HepG2 (cell line): ENCODE measurements around the gene CYTH1. TPM values are rescaled to one million over a fixed set of nuclear protein-coding genes. Genes with fewer than 3 reads are reported as not detected.

Source experiments
- ELF3 ChIP-seq: IDR thresholded peaks from 2 replicates; pipeline ENCODE4 v1.6.1; 2016; ENCODE audit warnings: missing genetic modification reagents, missing compliant biosample characterization
- ETV5 ChIP-seq: IDR thresholded peaks from 2 replicates; pipeline ENCODE4 v1.6.1; 2018; ENCODE audit warnings: missing biosample characterization, missing genetic modification reagents, inconsistent platforms, borderline replicate concordance
- FOSL1 ChIP-seq: sonication (generic); formaldehyde crosslinking; IDR thresholded peaks from 2 replicates; pipeline ENCODE4 v1.9.0; 2021; ENCODE audit warnings: missing genetic modification reagents, borderline replicate concordance
- FOSL2 ChIP-seq: sonication (generic); formaldehyde crosslinking; IDR thresholded peaks from 2 replicates; pipeline ENCODE4 v1.4.0; 2020; ENCODE audit warnings: missing genetic modification reagents
- FOXO1 ChIP-seq: sonication (generic); formaldehyde crosslinking; IDR thresholded peaks from 2 replicates; pipeline ENCODE4 v1.4.0; 2020; ENCODE audit warnings: missing genetic modification reagents
- GATAD2A ChIP-seq: IDR thresholded peaks from 2 replicates; pipeline ENCODE4 v1.6.1; 2016
- SOX13 ChIP-seq, 3 experiments: fragments of 450-650 bp in 1 of 3; sonication (generic) in 1 of 3; formaldehyde crosslinking in 1 of 3; IDR thresholded peaks in 2 of 3; conservative IDR thresholded peaks in 1 of 3; 2 replicates each; pipeline versions ENCODE4 v1.5.0 to v1.6.1; 2016 to 2020; ENCODE audit warnings: antibody characterized with exemption in 1 of 3, mild to moderate bottlenecking in 1 of 3, missing compliant biosample characterization in 1 of 3, missing genetic modification reagents in 1 of 3, moderate library complexity in 1 of 3
- TEAD3 ChIP-seq: optimal IDR thresholded peaks from 2 replicates; pipeline ENCODE3; 2016; ENCODE audit warnings: borderline replicate concordance
- ZEB1 ChIP-seq: IDR thresholded peaks from 2 replicates; pipeline ENCODE4 v1.6.1; 2012; ENCODE audit warnings: mild to moderate bottlenecking, low read depth, inconsistent platforms; ENCODE audit not compliant: insufficient replicate concordance
- ZNF790 ChIP-seq: sonication (generic); formaldehyde crosslinking; IDR thresholded peaks from 2 replicates; pipeline ENCODE4 v1.8.0; 2022; ENCODE audit warnings: missing genetic modification reagents, mild to moderate bottlenecking, borderline replicate concordance
- polyA plus RNA-seq, 8 experiments: library from polyadenylated mRNA; depleted of rRNA in 3 of 8; stranded (reverse) in 7 of 8; unstranded in 1 of 8; fragments of >200 nt; fragmentation: Illumina TruSeq in 4 of 8; extraction: Trizol in 4 of 8; gene quantifications; 2 replicates each; pipeline versions ENCODE4 v1.2.1 to v1.2.3, GENCODE V29; 2011 to 2016; ENCODE audit warnings: low read depth in 4 of 8, missing spikeins in 1 of 8, mixed read lengths in 1 of 8; ENCODE audit not compliant: insufficient read depth in 1 of 8
- total RNA-seq, 5 experiments: library from RNA; depleted of rRNA; stranded (reverse); fragments of >200 nt; fragmentation: Illumina TruSeq; extraction: Trizol; gene quantifications; 2 replicates each; pipeline ENCODE4 v1.2.3, GENCODE V29; 2016; ENCODE audit warnings: low read depth in 1 of 5
- TF ChIP-seq, protein P1 (sequence below): sonication (generic); formaldehyde crosslinking; IDR thresholded peaks from 2 replicates; pipeline ENCODE4 v1.4.0; 2020; ENCODE audit warnings: low read depth, missing genetic modification reagents
- TF ChIP-seq, protein P2 (sequence below): sonication (generic); formaldehyde crosslinking; IDR thresholded peaks from 2 replicates; pipeline ENCODE4 v1.4.0; 2020; ENCODE audit warnings: missing genetic modification reagents
- TF ChIP-seq, protein P3 (sequence below): sonication (generic); formaldehyde crosslinking; IDR thresholded peaks from 2 replicates; pipeline ENCODE4 v1.9.0; 2021; ENCODE audit warnings: mild to moderate bottlenecking, missing genetic modification reagents
- TF ChIP-seq, protein P4 (sequence below): IDR thresholded peaks from 2 replicates; pipeline ENCODE4 v1.6.1; 2016; ENCODE audit warnings: low read depth

The CYTH1 gene
- total and polyA plus RNA-seq, 2 of the 13 experiments (the other 11 are each of a cell fraction or from before 2014, with no cell fraction given), result 20.1 to 48.9 TPM

DNA sequence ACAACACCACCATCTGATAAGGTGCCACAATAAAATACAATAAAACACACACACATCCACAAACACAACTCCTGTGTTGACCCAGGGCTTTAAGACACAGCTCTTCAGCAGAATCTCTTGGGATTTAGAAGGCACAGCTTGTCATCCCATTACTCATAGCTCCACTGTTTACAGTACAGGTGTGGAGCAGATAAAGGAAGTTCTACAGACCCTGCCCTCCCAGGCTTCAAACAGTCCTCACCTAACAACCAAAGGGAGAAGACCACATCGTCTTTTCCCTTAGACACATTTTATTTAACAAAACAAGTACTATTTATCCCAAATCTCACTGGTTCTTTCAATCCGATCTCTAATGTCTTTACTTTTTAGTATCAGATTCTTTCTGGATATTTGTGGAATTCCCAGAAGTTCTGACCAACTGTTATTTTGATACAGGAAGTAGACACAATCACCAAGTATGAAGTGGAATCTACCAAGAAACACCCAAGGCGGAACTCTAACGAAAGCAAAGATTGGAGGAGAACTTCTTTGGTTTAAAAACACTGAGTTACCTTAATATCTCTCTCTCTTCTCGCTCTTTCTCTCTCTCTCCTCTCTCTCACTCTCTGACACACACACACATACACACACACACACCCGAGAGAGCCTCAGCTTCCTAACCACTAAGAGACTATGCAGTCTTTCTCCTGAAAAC is 46.1 kb downstream of the CYTH1 start (continued):
- TF ChIP-seq, protein P1, sequence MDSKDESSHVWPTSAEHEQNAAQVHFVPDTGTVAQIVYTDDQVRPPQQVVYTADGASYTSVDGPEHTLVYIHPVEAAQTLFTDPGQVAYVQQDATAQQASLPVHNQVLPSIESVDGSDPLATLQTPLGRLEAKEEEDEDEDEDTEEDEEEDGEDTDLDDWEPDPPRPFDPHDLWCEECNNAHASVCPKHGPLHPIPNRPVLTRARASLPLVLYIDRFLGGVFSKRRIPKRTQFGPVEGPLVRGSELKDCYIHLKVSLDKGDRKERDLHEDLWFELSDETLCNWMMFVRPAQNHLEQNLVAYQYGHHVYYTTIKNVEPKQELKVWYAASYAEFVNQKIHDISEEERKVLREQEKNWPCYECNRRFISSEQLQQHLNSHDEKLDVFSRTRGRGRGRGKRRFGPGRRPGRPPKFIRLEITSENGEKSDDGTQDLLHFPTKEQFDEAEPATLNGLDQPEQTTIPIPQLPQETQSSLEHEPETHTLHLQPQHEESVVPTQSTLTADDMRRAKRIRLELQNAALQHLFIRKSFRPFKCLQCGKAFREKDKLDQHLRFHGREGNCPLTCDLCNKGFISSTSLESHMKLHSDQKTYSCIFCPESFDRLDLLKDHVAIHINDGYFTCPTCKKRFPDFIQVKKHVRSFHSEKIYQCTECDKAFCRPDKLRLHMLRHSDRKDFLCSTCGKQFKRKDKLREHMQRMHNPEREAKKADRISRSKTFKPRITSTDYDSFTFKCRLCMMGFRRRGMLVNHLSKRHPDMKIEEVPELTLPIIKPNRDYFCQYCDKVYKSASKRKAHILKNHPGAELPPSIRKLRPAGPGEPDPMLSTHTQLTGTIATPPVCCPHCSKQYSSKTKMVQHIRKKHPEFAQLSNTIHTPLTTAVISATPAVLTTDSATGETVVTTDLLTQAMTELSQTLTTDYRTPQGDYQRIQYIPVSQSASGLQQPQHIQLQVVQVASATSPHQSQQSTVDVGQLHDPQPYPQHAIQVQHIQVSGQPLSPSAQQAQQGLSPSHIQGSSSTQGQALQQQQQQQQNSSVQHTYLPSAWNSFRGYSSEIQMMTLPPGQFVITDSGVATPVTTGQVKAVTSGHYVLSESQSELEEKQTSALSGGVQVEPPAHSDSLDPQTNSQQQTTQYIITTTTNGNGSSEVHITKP (CRISPR knock-in tag), result no peak
- peak; percentile 69; the same call in 1 of the 2 replicates for TF ChIP-seq ELF3 (CRISPR knock-in tag)
- TF ChIP-seq, protein P2, sequence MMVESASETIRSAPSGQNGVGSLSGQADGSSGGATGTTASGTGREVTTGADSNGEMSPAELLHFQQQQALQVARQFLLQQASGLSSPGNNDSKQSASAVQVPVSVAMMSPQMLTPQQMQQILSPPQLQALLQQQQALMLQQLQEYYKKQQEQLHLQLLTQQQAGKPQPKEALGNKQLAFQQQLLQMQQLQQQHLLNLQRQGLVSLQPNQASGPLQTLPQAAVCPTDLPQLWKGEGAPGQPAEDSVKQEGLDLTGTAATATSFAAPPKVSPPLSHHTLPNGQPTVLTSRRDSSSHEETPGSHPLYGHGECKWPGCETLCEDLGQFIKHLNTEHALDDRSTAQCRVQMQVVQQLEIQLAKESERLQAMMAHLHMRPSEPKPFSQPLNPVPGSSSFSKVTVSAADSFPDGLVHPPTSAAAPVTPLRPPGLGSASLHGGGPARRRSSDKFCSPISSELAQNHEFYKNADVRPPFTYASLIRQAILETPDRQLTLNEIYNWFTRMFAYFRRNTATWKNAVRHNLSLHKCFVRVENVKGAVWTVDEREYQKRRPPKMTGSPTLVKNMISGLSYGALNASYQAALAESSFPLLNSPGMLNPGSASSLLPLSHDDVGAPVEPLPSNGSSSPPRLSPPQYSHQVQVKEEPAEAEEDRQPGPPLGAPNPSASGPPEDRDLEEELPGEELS (CRISPR knock-in tag), result peak; percentile 37; the same call in 1 of the 2 replicates
- no peak for TF ChIP-seq FOSL1
- TF ChIP-seq FOXO1 (CRISPR knock-in tag), result peak; percentile 30; the same call in 1 of the 2 replicates
- peak; percentile 81 for TF ChIP-seq FOSL2 (CRISPR knock-in tag)
- TF ChIP-seq SOX13 (IDR thresholded peaks at IDR 0.05), result no peak
- 0 out of 4 replicates have a peak, but pooled peaks of 1 of the 2 experiments have one; percentile 18 for TF ChIP-seq SOX13 (CRISPR knock-in tag; conservative IDR thresholded peaks at IDR 0.05 in 1 of 2, IDR thresholded peaks at IDR 0.05 in 1 of 2)
- TF ChIP-seq ZEB1, result peak; percentile 88
- TF ChIP-seq ETV5 (CRISPR knock-in tag), result peak; percentile 24; the same call in 1 of the 2 replicates
- TF ChIP-seq, protein P3, sequence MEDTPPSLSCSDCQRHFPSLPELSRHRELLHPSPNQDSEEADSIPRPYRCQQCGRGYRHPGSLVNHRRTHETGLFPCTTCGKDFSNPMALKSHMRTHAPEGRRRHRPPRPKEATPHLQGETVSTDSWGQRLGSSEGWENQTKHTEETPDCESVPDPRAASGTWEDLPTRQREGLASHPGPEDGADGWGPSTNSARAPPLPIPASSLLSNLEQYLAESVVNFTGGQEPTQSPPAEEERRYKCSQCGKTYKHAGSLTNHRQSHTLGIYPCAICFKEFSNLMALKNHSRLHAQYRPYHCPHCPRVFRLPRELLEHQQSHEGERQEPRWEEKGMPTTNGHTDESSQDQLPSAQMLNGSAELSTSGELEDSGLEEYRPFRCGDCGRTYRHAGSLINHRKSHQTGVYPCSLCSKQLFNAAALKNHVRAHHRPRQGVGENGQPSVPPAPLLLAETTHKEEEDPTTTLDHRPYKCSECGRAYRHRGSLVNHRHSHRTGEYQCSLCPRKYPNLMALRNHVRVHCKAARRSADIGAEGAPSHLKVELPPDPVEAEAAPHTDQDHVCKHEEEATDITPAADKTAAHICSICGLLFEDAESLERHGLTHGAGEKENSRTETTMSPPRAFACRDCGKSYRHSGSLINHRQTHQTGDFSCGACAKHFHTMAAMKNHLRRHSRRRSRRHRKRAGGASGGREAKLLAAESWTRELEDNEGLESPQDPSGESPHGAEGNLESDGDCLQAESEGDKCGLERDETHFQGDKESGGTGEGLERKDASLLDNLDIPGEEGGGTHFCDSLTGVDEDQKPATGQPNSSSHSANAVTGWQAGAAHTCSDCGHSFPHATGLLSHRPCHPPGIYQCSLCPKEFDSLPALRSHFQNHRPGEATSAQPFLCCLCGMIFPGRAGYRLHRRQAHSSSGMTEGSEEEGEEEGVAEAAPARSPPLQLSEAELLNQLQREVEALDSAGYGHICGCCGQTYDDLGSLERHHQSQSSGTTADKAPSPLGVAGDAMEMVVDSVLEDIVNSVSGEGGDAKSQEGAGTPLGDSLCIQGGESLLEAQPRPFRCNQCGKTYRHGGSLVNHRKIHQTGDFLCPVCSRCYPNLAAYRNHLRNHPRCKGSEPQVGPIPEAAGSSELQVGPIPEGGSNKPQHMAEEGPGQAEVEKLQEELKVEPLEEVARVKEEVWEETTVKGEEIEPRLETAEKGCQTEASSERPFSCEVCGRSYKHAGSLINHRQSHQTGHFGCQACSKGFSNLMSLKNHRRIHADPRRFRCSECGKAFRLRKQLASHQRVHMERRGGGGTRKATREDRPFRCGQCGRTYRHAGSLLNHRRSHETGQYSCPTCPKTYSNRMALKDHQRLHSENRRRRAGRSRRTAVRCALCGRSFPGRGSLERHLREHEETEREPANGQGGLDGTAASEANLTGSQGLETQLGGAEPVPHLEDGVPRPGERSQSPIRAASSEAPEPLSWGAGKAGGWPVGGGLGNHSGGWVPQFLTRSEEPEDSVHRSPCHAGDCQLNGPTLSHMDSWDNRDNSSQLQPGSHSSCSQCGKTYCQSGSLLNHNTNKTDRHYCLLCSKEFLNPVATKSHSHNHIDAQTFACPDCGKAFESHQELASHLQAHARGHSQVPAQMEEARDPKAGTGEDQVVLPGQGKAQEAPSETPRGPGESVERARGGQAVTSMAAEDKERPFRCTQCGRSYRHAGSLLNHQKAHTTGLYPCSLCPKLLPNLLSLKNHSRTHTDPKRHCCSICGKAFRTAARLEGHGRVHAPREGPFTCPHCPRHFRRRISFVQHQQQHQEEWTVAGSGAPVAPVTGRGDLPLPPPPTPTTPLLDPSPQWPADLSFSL (CRISPR knock-in tag), result peak; percentile 83; the same call in 1 of the 2 replicates
- peak; percentile 17 for TF ChIP-seq TEAD3 (CRISPR knock-in tag)
- TF ChIP-seq, protein P4, sequence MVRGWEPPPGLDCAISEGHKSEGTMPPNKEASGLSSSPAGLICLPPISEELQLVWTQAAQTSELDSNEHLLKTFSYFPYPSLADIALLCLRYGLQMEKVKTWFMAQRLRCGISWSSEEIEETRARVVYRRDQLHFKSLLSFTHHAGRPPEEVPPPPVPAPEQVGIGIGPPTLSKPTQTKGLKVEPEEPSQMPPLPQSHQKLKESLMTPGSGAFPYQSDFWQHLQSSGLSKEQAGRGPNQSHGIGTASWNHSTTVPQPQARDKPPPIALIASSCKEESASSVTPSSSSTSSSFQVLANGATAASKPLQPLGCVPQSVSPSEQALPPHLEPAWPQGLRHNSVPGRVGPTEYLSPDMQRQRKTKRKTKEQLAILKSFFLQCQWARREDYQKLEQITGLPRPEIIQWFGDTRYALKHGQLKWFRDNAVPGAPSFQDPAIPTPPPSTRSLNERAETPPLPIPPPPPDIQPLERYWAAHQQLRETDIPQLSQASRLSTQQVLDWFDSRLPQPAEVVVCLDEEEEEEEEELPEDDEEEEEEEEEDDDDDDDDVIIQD, result peak; percentile 21; the same call in 1 of the 2 replicates
- TF ChIP-seq ZNF790, result no peak
- TF ChIP-seq GATAD2A (CRISPR knock-in tag), result peak; percentile 43; the same call in 1 of the 2 replicates
